SU-DHL-6 (cell line): ENCODE data around the gene CDH11.

Source experiments
- H2AFZ ChIP-seq: fragments of 200-600 bp; sonication (generic); 2 replicates; pipeline ENCODE4 v1.6.1; 2014; ENCODE audit warnings: low read depth, mild to moderate bottlenecking, moderate library complexity, mixed read lengths, antibody characterized with exemption, low read length; ENCODE audit not compliant: severe bottlenecking
- H3F3A ChIP-seq: fragments of 200-600 bp; shearing (Covaris generic); 2 replicates; pipeline ENCODE4 v1.6.0; 2016; ENCODE audit warnings: antibody characterized with exemption, mild to moderate bottlenecking; ENCODE audit not compliant: insufficient read depth
- H3K27ac ChIP-seq: fragments of 200-600 bp; sonication (generic); 2 replicates; pipeline ENCODE4 v1.5.1; 2016; ENCODE audit warnings: low read depth, mild to moderate bottlenecking, low read length, moderate library complexity, mixed read lengths
- H3K27me3 ChIP-seq: fragments of 200-600 bp; sonication (generic), shearing (Covaris generic); 2 replicates; pipeline ENCODE4 v1.6.0; 2014; ENCODE audit warnings: mild to moderate bottlenecking, low read length
- H3K36me3 ChIP-seq: fragments of 200-600 bp; sonication (generic); 2 replicates; pipeline ENCODE4 v1.6.1; 2014; ENCODE audit warnings: mild to moderate bottlenecking, low read length, mixed read lengths
- H3K4me2 ChIP-seq: fragments of 300-600, 200-600 bp; shearing (Covaris generic), sonication (generic); 2 replicates; pipeline ENCODE4 v1.6.0; 2014; ENCODE audit warnings: low read length, low read depth, mild to moderate bottlenecking; ENCODE audit not compliant: poor library complexity, severe bottlenecking
- H3K4me3 ChIP-seq: fragments of 200-600 bp; sonication (generic); 2 replicates; pipeline ENCODE4 v1.5.1; 2014; ENCODE audit warnings: antibody characterized with exemption, low read length, mild to moderate bottlenecking, mixed read lengths; ENCODE audit not compliant: insufficient read depth, poor library complexity, severe bottlenecking
- H3K79me2 ChIP-seq: fragments of 200-600 bp; sonication (generic); 2 replicates; pipeline ENCODE4 v1.6.1; 2014; ENCODE audit warnings: mild to moderate bottlenecking, low read length, moderate library complexity; ENCODE audit not compliant: insufficient read depth
- H3K9ac ChIP-seq: fragments of 200-600 bp; sonication (generic); 2 replicates; pipeline ENCODE4 v1.7.0; 2014; ENCODE audit warnings: mild to moderate bottlenecking, low read length
- H3K9me2 ChIP-seq: fragments of 200-600 bp; sonication (generic); replicated peaks from 2 replicates; pipeline ENCODE4 v1.6.1; 2014; ENCODE audit warnings: low read length; ENCODE audit not compliant: insufficient read depth
- H3K9me3 ChIP-seq: fragments of 200-600 bp; sonication (generic); 2 replicates; pipeline ENCODE4 v1.6.1; 2014; ENCODE audit warnings: low read length, mixed read lengths; ENCODE audit not compliant: insufficient read depth
- H4K20me1 ChIP-seq: fragments of 200-600 bp; sonication (generic); 2 replicates; pipeline ENCODE4 v1.6.1; 2014; ENCODE audit warnings: low read depth, mild to moderate bottlenecking, antibody characterized with exemption, low read length, moderate library complexity, mixed read lengths
- EZH2phosphoT487 ChIP-seq: fragments of 200-600 bp; sonication (generic), shearing (Covaris generic); conservative IDR thresholded peaks from 2 replicates; pipeline ENCODE4 v1.6.1; 2018; ENCODE audit warnings: mild to moderate bottlenecking, antibody characterized with exemption, low read length, moderate library complexity, mixed read lengths
- TF ChIP-seq, protein P1 (sequence below): fragments of 200-600 bp; sonication (generic); IDR thresholded peaks from one replicate; pipeline ENCODE4 v1.5.1; 2017; ENCODE audit warnings: antibody characterized with exemption, mild to moderate bottlenecking, low read length, moderate library complexity; ENCODE audit not compliant: insufficient read depth, poor library complexity, severe bottlenecking

Gene CDH11

DNA sequence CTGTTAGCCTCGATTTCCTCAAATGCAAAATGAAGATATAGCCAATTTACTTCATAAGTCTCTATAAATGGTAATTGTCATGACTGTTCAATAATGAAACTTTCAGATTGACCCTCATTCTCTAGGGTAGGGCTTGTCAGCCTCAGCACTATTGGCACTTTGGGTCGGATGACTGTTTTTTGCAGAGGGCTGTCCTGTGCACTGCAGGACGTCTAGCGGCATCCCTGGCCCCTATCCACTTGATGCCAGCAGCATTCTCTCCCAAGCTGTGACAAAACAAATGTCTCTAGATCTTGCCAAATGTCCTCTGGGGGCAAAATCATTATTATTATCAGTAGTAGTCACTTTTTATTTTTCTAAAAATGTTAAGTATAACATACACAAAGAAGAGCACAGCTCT lies 24.6 kb downstream of the CDH11 start:
- Histone ChIP-seq H3K9me3 (no peaks in the 10 kb centered on the region), H3K36me3 (no peaks in the 10 kb centered on the region), H3K79me2 (no peaks in the 10 kb centered on the region), H3K27me3 (no peaks in the 10 kb centered on the region), H4K20me1 (no peaks in the 10 kb centered on the region), H3K9me2 (no peaks in the 10 kb centered on the region), H3K27ac (no peak overlapping the region), H2AFZ (no peak overlapping the region), H3K4me2 (no peak overlapping the region), H3F3A (no peaks in the 10 kb centered on the region), H3K9ac (no peak overlapping the region), H3K4me3 (no peak overlapping the region)
- TF ChIP-seq, protein P1, sequence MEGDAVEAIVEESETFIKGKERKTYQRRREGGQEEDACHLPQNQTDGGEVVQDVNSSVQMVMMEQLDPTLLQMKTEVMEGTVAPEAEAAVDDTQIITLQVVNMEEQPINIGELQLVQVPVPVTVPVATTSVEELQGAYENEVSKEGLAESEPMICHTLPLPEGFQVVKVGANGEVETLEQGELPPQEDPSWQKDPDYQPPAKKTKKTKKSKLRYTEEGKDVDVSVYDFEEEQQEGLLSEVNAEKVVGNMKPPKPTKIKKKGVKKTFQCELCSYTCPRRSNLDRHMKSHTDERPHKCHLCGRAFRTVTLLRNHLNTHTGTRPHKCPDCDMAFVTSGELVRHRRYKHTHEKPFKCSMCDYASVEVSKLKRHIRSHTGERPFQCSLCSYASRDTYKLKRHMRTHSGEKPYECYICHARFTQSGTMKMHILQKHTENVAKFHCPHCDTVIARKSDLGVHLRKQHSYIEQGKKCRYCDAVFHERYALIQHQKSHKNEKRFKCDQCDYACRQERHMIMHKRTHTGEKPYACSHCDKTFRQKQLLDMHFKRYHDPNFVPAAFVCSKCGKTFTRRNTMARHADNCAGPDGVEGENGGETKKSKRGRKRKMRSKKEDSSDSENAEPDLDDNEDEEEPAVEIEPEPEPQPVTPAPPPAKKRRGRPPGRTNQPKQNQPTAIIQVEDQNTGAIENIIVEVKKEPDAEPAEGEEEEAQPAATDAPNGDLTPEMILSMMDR, result no peak
- TF ChIP-seq EZH2phosphoT487, result no peak

DNA sequence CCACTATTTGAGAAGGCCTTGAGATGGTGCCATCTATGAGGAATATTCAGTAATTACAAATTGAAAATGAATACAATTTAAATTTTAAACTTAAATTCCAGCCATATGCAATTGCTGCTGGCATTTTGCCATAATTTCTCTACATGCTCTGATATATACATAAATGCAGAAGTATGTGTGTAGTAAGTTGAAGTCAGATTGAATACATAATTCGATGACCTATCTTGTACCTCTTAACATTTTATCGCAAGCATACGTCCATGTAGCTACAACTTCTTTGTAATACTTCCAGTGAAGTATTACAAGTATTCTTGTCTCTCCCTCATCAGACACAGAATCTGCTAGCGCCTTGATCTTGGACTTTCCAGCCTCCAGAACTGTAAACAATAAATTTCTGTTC lies 26.0 kb downstream of the CDH11 start:
- H2AFZ ChIP-seq, result no peak overlapping the region
- H3K27me3 ChIP-seq, result no peaks in the 10 kb centered on the region
- no peaks in the 10 kb centered on the region for H3K9me3 ChIP-seq
- no peak overlapping the region for H3K9ac ChIP-seq
- no peaks in the 10 kb centered on the region for H3K79me2 ChIP-seq
- H3K4me2 ChIP-seq, result no peak overlapping the region
- TF ChIP-seq, protein P1, result no peak
- TF ChIP-seq EZH2phosphoT487, result no peak
- no peaks in the 10 kb centered on the region for H4K20me1 ChIP-seq
- no peaks in the 10 kb centered on the region for H3F3A ChIP-seq
- no peaks in the 10 kb centered on the region for H3K36me3 ChIP-seq
- no peak overlapping the region for H3K27ac ChIP-seq
- no peaks in the 10 kb centered on the region for H3K9me2 ChIP-seq
- H3K4me3 ChIP-seq, result no peak overlapping the region

DNA sequence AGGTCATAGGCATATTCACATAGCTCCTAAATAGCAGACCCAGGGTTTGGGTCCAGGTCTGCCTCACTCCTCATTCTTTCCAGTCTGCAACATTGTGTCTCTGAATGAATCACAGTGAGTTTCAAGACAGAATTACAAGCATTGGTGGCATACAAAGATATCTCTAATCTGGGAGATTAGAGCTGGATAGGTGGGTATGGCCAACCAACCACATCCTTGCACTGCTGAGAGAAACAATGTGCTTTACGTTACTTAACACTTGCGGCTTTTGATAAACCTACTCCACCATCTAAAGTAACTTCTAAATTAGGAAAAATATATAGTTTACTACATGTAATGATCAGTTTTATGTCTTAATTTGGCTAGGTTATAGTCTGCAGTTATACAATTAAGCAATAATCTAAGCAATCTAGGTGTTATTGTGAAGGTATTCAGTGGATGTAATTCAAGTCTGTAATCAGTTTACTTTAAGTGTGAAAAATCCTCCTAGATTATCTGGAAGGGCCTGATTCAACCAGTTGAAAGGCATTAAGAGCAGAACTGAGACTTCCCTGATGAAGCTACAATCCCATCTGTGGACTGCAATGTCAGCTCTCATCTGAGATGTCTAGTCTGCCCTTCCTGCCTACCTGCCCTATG lies 26.7 kb downstream of the CDH11 start:
- TF ChIP-seq, protein P1, result no peak
- no peak for TF ChIP-seq EZH2phosphoT487
- Histone ChIP-seq H3K36me3 (no peaks in the 10 kb centered on the region), H3K9ac (no peak overlapping the region), H4K20me1 (no peaks in the 10 kb centered on the region), H3F3A (no peaks in the 10 kb centered on the region), H3K4me2 (no peak overlapping the region), H3K9me2 (no peaks in the 10 kb centered on the region), H3K4me3 (no peak overlapping the region), H3K27ac (no peak overlapping the region), H3K27me3 (no peaks in the 10 kb centered on the region), H2AFZ (no peak overlapping the region), H3K79me2 (no peaks in the 10 kb centered on the region), H3K9me3 (no peaks in the 10 kb centered on the region)
